PC-3 (cell line): ENCODE measurements around the gene CREBL2. TPM values are rescaled to one million over a fixed set of nuclear protein-coding genes. Genes with fewer than 3 reads are reported as not detected.
"Not testable (repeated sequence)": the region's sequence is repeated elsewhere in the genome, so short reads cannot be mapped to it uniquely, and the experiment has no call there.

ENCODE experiments used
- ATAC-seq: fragments of 200-7000 bp; cut with Tn5 transposase; 2 replicates; pipeline ENCODE4 v1.9.1; 2020; ENCODE audit warnings: mild to moderate bottlenecking, moderate library complexity
- BruUV-seq: library from RNA; stranded (reverse); fragments of 400-500 nt; replicated peaks from 2 replicates; lab custom pipeline; 2021; lab: Mats Ljungman, UMichigan
- CTCF ChIA-PET: fragments of 300-600 bp; sonication (Branson Sonifier 250); formaldehyde crosslinking; loops from one replicate; lab custom pipeline; 2022; ENCODE audit warnings: antibody characterized with exemption; lab: Charles Lee
- POLR2A ChIA-PET: fragments of 300-600 bp; sonication (Branson Sonifier 250); formaldehyde crosslinking; loops from one replicate; lab custom pipeline; 2022; ENCODE audit warnings: antibody characterized with exemption; ENCODE audit not compliant: unreplicated experiment; lab: Charles Lee
- DNase-seq: peaks from one replicate; pipeline ENCODE4 v3.0.0-alpha.2; 2015
- H2AFZ ChIP-seq: fragments of 300-600 bp; sonication (generic); 2 replicates; pipeline ENCODE4 v1.6.0; 2016; ENCODE audit warnings: antibody characterized with exemption, low read length
- H3F3A ChIP-seq: fragments of 300-600 bp; sonication (generic); one replicate; pipeline ENCODE4 v1.6.0; 2017; ENCODE audit warnings: antibody characterized with exemption, low read length, control low read depth, mild to moderate bottlenecking; ENCODE audit not compliant: unreplicated experiment
- H3K27ac ChIP-seq: fragments of 300-600 bp; sonication (generic); 2 replicates; pipeline ENCODE4 v1.5.1; 2016; ENCODE audit warnings: mild to moderate bottlenecking, low read length
- H3K27me3 ChIP-seq: fragments of 300-600 bp; sonication (generic); 2 replicates; pipeline ENCODE4 v1.6.1; 2016; ENCODE audit warnings: low read length, mixed read lengths
- H3K36me3 ChIP-seq: fragments of 300-600 bp; sonication (generic); 2 replicates; pipeline ENCODE4 v1.6.1; 2016; ENCODE audit warnings: low read depth, mixed run types, low read length, mixed read lengths
- H3K4me1 ChIP-seq: fragments of 300-600 bp; sonication (generic); 2 replicates; pipeline ENCODE4 v1.5.1; 2016; ENCODE audit warnings: low read length; ENCODE audit not compliant: insufficient read depth
- H3K4me2 ChIP-seq: fragments of 300-600 bp; sonication (generic); 2 replicates; pipeline ENCODE4 v1.6.0; 2016; ENCODE audit warnings: low read length
- H3K4me3 ChIP-seq: fragments of 300-600 bp; sonication (generic); 2 replicates; pipeline ENCODE4 v1.5.1; 2016; ENCODE audit warnings: mild to moderate bottlenecking, low read length, mixed read lengths
- H3K79me2 ChIP-seq: fragments of 300-600 bp; sonication (generic); 2 replicates; pipeline ENCODE4 v1.6.1; 2017; ENCODE audit warnings: low read length, mixed read lengths
- H3K9ac ChIP-seq: fragments of 300-600 bp; sonication (generic); 2 replicates; pipeline ENCODE4 v1.6.0; 2016; ENCODE audit warnings: mild to moderate bottlenecking, low read length
- H3K9me2 ChIP-seq: fragments of 300-600 bp; sonication (generic); replicated peaks from 2 replicates; pipeline ENCODE4 v1.6.1; 2016; ENCODE audit warnings: mixed run types, low read length, mixed read lengths
- H3K9me3 ChIP-seq: fragments of 300-600 bp; sonication (generic); 2 replicates; pipeline ENCODE4 v1.6.1; 2016; ENCODE audit warnings: low read length, mixed read lengths
- H4K20me1 ChIP-seq: fragments of 300-600 bp; sonication (generic); 2 replicates; pipeline ENCODE4 v1.6.1; 2016; ENCODE audit warnings: low read length, mixed read lengths
- CTCF ChIP-seq: fragments of 300-600 bp; sonication (generic); conservative IDR thresholded peaks from 2 replicates; pipeline ENCODE4 v1.5.1; 2017; ENCODE audit warnings: antibody characterized with exemption, low read depth, mild to moderate bottlenecking, low read length
- EZH2 ChIP-seq: fragments of 300-600 bp; sonication (generic); IDR thresholded peaks from one replicate; pipeline ENCODE4 v1.6.1; 2017; ENCODE audit warnings: antibody characterized with exemption, mild to moderate bottlenecking, low read length; ENCODE audit not compliant: unreplicated experiment
- EZH2phosphoT487 ChIP-seq: fragments of 300-600 bp; sonication (generic); IDR thresholded peaks from 2 replicates; pipeline ENCODE4 v1.6.1; 2018; ENCODE audit warnings: mild to moderate bottlenecking, antibody characterized with exemption, low read length, borderline replicate concordance
- intact Hi-C: fragments of 100-400 bp; cut with micrococcal nuclease; formaldehyde crosslinking; loops from 2 replicates; pipeline ENCODE4 v1.9.0; 2023
- total RNA-seq: library from RNA; depleted of rRNA; stranded (reverse); fragments of >200 nt; gene quantifications from 2 replicates; pipeline ENCODE4 v1.2.3, GENCODE V29; 2014

CREBL2 gene
- total RNA-seq, 1 experiment from 2014 or later: 14.2 TPM

DNA sequence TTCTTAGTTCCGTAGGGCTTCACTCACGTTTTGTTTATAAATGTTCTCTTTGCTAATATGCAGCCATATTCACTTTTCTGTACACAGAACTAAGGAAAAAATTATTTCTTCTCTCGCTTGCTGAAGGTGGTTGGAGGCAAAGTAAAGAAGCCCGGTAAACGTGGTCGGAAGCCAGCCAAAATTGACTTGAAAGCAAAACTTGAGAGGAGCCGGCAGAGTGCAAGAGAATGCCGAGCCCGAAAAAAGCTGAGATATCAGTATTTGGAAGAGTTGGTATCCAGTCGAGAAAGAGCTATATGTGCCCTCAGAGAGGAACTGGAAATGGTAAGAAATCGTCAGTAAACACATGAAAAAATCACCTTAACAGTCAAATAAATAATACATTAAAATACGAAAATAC lies 24.0 kb downstream of the CREBL2 start:
- Histone ChIP-seq H4K20me1 (no peaks in the 10 kb centered on the region), H3K36me3 (peaks cover 9% of the 10 kb centered on the region), H3F3A (no peaks in the 10 kb centered on the region), H3K4me1 (no peaks in the 10 kb centered on the region), H3K4me2 (no peak overlapping the region), H3K27ac (no peak overlapping the region), H3K79me2 (peaks cover 9% of the 10 kb centered on the region), H2AFZ (no peak overlapping the region), H3K9me2 (no peaks in the 10 kb centered on the region), H3K9me3 (no peaks in the 10 kb centered on the region), H3K4me3 (no peak overlapping the region), H3K27me3 (no peaks in the 10 kb centered on the region), H3K9ac (no peak overlapping the region)
- POLR2A ChIA-PET: no interaction called here
- CTCF ChIA-PET: no interaction called here
- DNase-seq (no peak), ATAC-seq (no peak)
- intact Hi-C loops: no loop called here
- no TSS peak for BruUV-seq
- no peak for TF ChIP-seq EZH2
- TF ChIP-seq CTCF: no peak
- TF ChIP-seq EZH2phosphoT487: no peak

GRCh38 chr12:12636641-12637040 lies 25.0 kb downstream of the CREBL2 start:
- no peaks in the 10 kb centered on the region for H3K9me2 ChIP-seq
- no peak for TF ChIP-seq EZH2phosphoT487
- no peak for TF ChIP-seq EZH2
- TF ChIP-seq CTCF: no peak
- intact Hi-C loops: no loop called here
- H3K9me3 ChIP-seq: no peaks in the 10 kb centered on the region
- DNase-seq (no peak), ATAC-seq (no peak)
- no peaks in the 10 kb centered on the region for H3K4me1 ChIP-seq
- ChIA-PET POLR2A (no interaction called here), CTCF (no interaction called here)
- H3K4me3 ChIP-seq: no peak overlapping the region
- H4K20me1 ChIP-seq: no peaks in the 10 kb centered on the region
- H2AFZ ChIP-seq: no peak overlapping the region
- peaks cover 9% of the 10 kb centered on the region for H3K36me3 ChIP-seq
- no peaks in the 10 kb centered on the region for H3K79me2 ChIP-seq
- no peaks in the 10 kb centered on the region for H3F3A ChIP-seq
- H3K9ac ChIP-seq: no peak overlapping the region
- H3K27me3 ChIP-seq: no peaks in the 10 kb centered on the region
- H3K4me2 ChIP-seq: no peak overlapping the region
- H3K27ac ChIP-seq: no peak overlapping the region
- no TSS peak for BruUV-seq

- H3K4me1 ChIP-seq, H3K9ac ChIP-seq, H3K79me2 ChIP-seq, H4K20me1 ChIP-seq, H3K4me2 ChIP-seq, H3F3A ChIP-seq, CTCF ChIA-PET, DNase-seq, H3K9me2 ChIP-seq, BruUV-seq, H3K27ac ChIP-seq, H2AFZ ChIP-seq, intact Hi-C loops, ATAC-seq, POLR2A ChIA-PET, H3K27me3 ChIP-seq, H3K9me3 ChIP-seq, H3K4me3 ChIP-seq: not testable (repeated sequence)
- peaks cover 13% of the 10 kb centered on the region for H3K36me3 ChIP-seq
These were observed 28.3 kb downstream of the CREBL2 start for GRCh38 chr12:12639995-12640394.
